CD4-positive, alpha-beta memory T cell (primary cell): Measurements from ENCODE around the gene ATXN3. TPM values are rescaled to one million over a fixed set of nuclear protein-coding genes. Genes with fewer than 3 reads are reported as not detected.
"Not testable (repeated sequence)": the region's sequence is repeated elsewhere in the genome, so short reads cannot be mapped to it uniquely, and the experiment has no call there.

Experiments
- CTCF ChIA-PET: fragments of 350-600 bp; sonication (Branson Sonifier 250); formaldehyde crosslinking; loops from one replicate; lab custom pipeline; 2021; ENCODE audit warnings: inconsistent platforms; ENCODE audit not compliant: partially characterized antibody; lab: Charles Lee
- POLR2A ChIA-PET: fragments of 350-600 bp; sonication (Branson Sonifier 250); formaldehyde crosslinking; loops from one replicate; lab custom pipeline; 2021; ENCODE audit not compliant: partially characterized antibody; lab: Charles Lee
- DNase-seq, 5 donors: peaks; one replicate each; pipeline versions ENCODE4 v3.0.0 to v3.0.0-alpha.2; 2020 to 2022; ENCODE audit warnings: mixed read lengths in 1 of 5
- H3K27ac ChIP-seq: one replicate; pipeline ENCODE4 v1.7.0; 2013; ENCODE audit warnings: low read depth, low read length
- H3K27me3 ChIP-seq: 2 replicates; pipeline ENCODE4 v1.7.0; 2013; ENCODE audit warnings: mild to moderate bottlenecking, low read length, moderate library complexity; ENCODE audit not compliant: insufficient read depth
- H3K36me3 ChIP-seq: 2 replicates; pipeline ENCODE4 v1.7.0; 2013; ENCODE audit warnings: mild to moderate bottlenecking, low read length, moderate library complexity; ENCODE audit not compliant: insufficient read depth
- H3K4me1 ChIP-seq: 2 replicates; pipeline ENCODE4 v1.7.0; 2013; ENCODE audit warnings: mild to moderate bottlenecking, low read length, moderate library complexity; ENCODE audit not compliant: insufficient read depth
- H3K4me3 ChIP-seq, 2 donors: one replicate each; pipeline ENCODE4 v1.7.0; 2013; ENCODE audit warnings: low read length in 2 of 2, mild to moderate bottlenecking in 1 of 2
- H3K9me3 ChIP-seq, 2 donors: one replicate each; pipeline ENCODE4 v1.7.0; 2013; ENCODE audit warnings: low read length in 2 of 2, control low read depth in 1 of 2; ENCODE audit not compliant: control insufficient read depth in 1 of 2
- H3K27ac Mint-ChIP-seq, 7 donors: one replicate each; pipeline ENCODE4 v1.8.0; 2020 to 2021; ENCODE audit warnings: mixed read lengths in 7 of 7, mild to moderate bottlenecking in 6 of 7, inconsistent platforms in 3 of 7, moderate library complexity in 3 of 7
- H3K27me3 Mint-ChIP-seq, 2 donors: one replicate each; pipeline ENCODE4 v1.8.0; 2020 to 2021; ENCODE audit warnings: mixed read lengths in 2 of 2
- H3K36me3 Mint-ChIP-seq, 2 donors: one replicate each; pipeline ENCODE4 v1.8.0; 2020 to 2021; ENCODE audit warnings: mixed read lengths in 2 of 2, inconsistent platforms in 1 of 2, mild to moderate bottlenecking in 1 of 2
- H3K4me1 Mint-ChIP-seq, 4 donors: one replicate each; pipeline ENCODE4 v1.8.0; 2020 to 2021; ENCODE audit warnings: mixed read lengths in 4 of 4, mild to moderate bottlenecking in 1 of 4
- H3K4me3 Mint-ChIP-seq, 8 donors: one replicate each; pipeline ENCODE4 v1.8.0; 2020 to 2021; ENCODE audit warnings: mixed read lengths in 8 of 8, mild to moderate bottlenecking in 7 of 8, moderate library complexity in 6 of 8, inconsistent platforms in 3 of 8
- H3K9me3 Mint-ChIP-seq, 8 donors: one replicate each; pipeline ENCODE4 v1.8.0; 2020 to 2021; ENCODE audit warnings: mixed read lengths in 8 of 8, mild to moderate bottlenecking in 5 of 8, inconsistent platforms in 3 of 8, moderate library complexity in 1 of 8
- intact Hi-C: fragments of 100-400 bp; cut with micrococcal nuclease; formaldehyde crosslinking; loops from one replicate; pipeline ENCODE4 v1.15.1; 2023
- polyA plus RNA-seq, 2 donors: library from polyadenylated mRNA; unstranded; fragments of 300-500 nt; fragmentation: Illumina TruSeq; gene quantifications; one replicate each; pipeline ENCODE4 v1.2.3, GENCODE V29; 2021
- total RNA-seq, 2 experiments: library from RNA; stranded (reverse); gene quantifications; one replicate each; pipeline ENCODE4 v1.2.3, GENCODE V29; 2021

Gene ATXN3
- total and polyA plus RNA-seq, 4 experiments from 2014 or later = 12.1 to 52.4 (median 34.4) TPM

DNA sequence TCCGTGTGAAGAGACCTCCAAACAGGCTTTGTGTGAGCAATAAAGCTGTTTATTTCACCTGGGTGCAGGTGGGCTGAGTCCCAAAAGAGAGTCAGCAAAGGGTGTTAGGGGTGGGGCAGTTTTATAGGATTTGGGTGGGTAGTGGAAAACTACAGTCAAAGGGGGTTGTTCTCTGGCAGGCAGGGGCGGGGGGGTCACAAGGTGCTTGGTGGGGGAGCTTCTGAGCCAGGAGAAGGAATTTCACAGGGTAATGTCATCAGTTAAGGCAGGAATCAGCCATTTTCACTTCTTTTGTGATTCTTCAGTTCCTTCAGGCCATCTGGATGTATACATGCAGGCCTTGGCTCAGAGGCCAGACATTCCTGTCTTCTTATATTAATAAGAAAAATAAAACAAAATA is 64.6 kb downstream of the ATXN3 start:
- H3K4me1 Mint-ChIP-seq = peaks cover 23 to 47% (median 35%) of the 10 kb centered on the region in 4 donors
- intact Hi-C loops = loop anchor here (5.0 kb wide), 1 partner anchor 1214 kb away; no protein-coding TSS in a partner anchor
- peaks cover 36% of the 10 kb centered on the region for H3K4me1 ChIP-seq
- H3K27me3 Mint-ChIP-seq, H3K27ac ChIP-seq, H3K9me3 ChIP-seq, H3K9me3 Mint-ChIP-seq, H3K4me3 ChIP-seq, H3K36me3 ChIP-seq, H3K27me3 ChIP-seq, DNase-seq: not testable (repeated sequence)
- peak overlapping the region in 4 of 8 donors; percentile 44 to 59 (median 48) for H3K4me3 Mint-ChIP-seq
- POLR2A ChIA-PET = interaction anchor here (1.5 to 3.4 kb wide), 3 partner anchors 45 to 80 kb away, joined by 3 to 56 read pairs (median 54); partner anchors contain the start of genes ATXN3, CPSF2 and NDUFB1
- H3K27ac Mint-ChIP-seq = peak overlapping the region in 4 of 7 donors; percentile 68 to 98 (median 72)
- CTCF ChIA-PET = interaction anchor here (1.9 kb wide), 1 partner anchor 45 kb away, joined by 7 read pairs; no protein-coding TSS in a partner anchor
- peaks cover 5 to 18% of the 10 kb centered on the region in 2 donors for H3K36me3 Mint-ChIP-seq

DNA sequence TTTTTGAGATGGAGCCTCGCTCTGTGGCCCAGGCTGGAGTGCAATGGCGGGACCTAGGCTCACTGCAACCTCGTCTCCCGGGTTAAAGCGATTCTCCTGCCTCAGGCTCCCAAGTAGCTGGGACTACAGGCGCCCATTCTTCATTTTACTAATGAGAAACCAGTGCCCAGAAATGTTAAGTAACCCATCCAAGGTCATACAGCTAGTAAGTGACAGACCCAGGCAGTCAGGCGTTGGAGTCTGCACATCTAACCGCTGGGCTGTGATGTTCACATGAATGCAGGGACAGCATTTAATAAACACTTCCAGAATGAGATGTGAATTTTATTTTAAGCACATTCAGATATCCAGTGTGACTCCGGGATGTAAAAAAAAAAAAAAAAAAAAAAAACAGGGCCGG is 65.2 kb downstream of the ATXN3 start:
- Mint-ChIP-seq H3K9me3 (no peaks in the 10 kb centered on the region), H3K4me3 (peak overlapping the region in 3 of 8 donors; percentile 44 to 97 (median 51)), H3K4me1 (peaks cover 27 to 52% (median 39%) of the 10 kb centered on the region in 4 donors), H3K27ac (peak overlapping the region in 6 of 7 donors; percentile 68 to 99 (median 87)), H3K27me3 (no peaks in the 10 kb centered on the region), H3K36me3 (peaks cover 5 to 19% of the 10 kb centered on the region in 2 donors)
- Histone ChIP-seq H3K27me3 (no peaks in the 10 kb centered on the region), H3K27ac (peak overlapping the region; percentile 89), H3K9me3 (no peaks in the 10 kb centered on the region), H3K4me3 (peak overlapping the region; percentile 51 to 71), H3K4me1 (peaks cover 41% of the 10 kb centered on the region), H3K36me3 (no peaks in the 10 kb centered on the region)
- ChIA-PET CTCF (interaction anchor here (1.2 to 2.2 kb wide), 4 partner anchors 18 to 81 kb away, joined by 4 to 19 read pairs (median 7); partner anchors contain the start of genes ATXN3, CPSF2 and NDUFB1), POLR2A (interaction anchor here (1.2 to 3.4 kb wide), 6 partner anchors 14 to 81 kb away, joined by 3 to 56 read pairs (median 4); partner anchors contain the start of genes ATXN3, CPSF2 and NDUFB1)
- no peak for DNase-seq
- intact Hi-C loops = loop anchor here (5.0 kb wide), 1 partner anchor 1214 kb away; no protein-coding TSS in a partner anchor

DNA sequence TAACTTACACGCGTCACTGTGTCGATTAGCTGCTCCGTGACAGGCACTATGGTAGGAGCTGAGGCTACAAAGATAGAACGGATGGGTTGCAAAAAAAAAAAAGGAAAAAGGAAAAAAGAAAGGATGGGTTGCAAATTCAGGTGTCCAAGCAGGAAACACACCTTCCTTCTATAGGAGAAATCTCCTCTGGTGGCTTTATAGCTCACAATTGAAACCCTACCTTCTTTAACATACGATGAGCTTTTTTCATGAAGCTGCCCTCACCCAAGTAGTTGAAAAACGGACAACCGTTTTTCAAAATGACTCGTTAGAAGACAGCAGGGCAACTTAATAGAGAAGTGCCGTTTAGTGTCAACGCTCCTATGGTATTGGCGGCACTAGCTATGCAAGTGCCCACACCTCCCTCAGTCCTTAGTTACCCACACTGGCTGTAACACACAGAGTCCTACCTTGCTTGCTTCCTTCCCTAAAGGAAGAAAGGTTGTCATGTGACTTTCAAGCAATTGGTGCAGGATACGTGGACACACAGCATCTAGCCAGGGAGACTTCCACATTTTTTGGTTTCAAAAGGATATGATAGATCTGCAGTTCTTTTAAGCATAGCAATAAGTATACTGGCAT is 65.8 kb downstream of the ATXN3 start:
- no peak for DNase-seq
- Histone ChIP-seq H3K27me3 (no peaks in the 10 kb centered on the region), H3K4me3 (peak overlapping the region; percentile 51 to 71), H3K4me1 (peaks cover 43% of the 10 kb centered on the region), H3K36me3 (no peaks in the 10 kb centered on the region), H3K9me3 (no peaks in the 10 kb centered on the region), H3K27ac (peak overlapping the region; percentile 89)
- intact Hi-C loops = loop anchor here (1.0 to 5.0 kb wide), 3 partner anchors 66 to 1213 kb away; partner anchors contain the start of genes ATXN3 and PPP4R3A
- H3K27me3 Mint-ChIP-seq = no peaks in the 10 kb centered on the region
- H3K27ac Mint-ChIP-seq = peak overlapping the region; percentile 97 to 99 (median 99)
- CTCF ChIA-PET = interaction anchor here (0.5 to 2.2 kb wide), 8 partner anchors 11 to 643 kb away, joined by 3 to 19 read pairs (median 6); partner anchors contain the start of genes ATXN3, CPSF2 and NDUFB1
- peaks cover 5 to 22% of the 10 kb centered on the region in 2 donors for H3K36me3 Mint-ChIP-seq
- no peaks in the 10 kb centered on the region for H3K9me3 Mint-ChIP-seq
- POLR2A ChIA-PET = interaction anchor here (0.6 to 3.4 kb wide), 25 partner anchors 10 to 1657 kb away, joined by 3 to 56 read pairs (median 4); partner anchors contain the start of genes ATXN3, CPSF2, GOLGA5 and LYSET
- H3K4me3 Mint-ChIP-seq = peak overlapping the region; percentile 93 to 100 (median 96)
- H3K4me1 Mint-ChIP-seq = peaks cover 31 to 59% (median 43%) of the 10 kb centered on the region in 4 donors

DNA sequence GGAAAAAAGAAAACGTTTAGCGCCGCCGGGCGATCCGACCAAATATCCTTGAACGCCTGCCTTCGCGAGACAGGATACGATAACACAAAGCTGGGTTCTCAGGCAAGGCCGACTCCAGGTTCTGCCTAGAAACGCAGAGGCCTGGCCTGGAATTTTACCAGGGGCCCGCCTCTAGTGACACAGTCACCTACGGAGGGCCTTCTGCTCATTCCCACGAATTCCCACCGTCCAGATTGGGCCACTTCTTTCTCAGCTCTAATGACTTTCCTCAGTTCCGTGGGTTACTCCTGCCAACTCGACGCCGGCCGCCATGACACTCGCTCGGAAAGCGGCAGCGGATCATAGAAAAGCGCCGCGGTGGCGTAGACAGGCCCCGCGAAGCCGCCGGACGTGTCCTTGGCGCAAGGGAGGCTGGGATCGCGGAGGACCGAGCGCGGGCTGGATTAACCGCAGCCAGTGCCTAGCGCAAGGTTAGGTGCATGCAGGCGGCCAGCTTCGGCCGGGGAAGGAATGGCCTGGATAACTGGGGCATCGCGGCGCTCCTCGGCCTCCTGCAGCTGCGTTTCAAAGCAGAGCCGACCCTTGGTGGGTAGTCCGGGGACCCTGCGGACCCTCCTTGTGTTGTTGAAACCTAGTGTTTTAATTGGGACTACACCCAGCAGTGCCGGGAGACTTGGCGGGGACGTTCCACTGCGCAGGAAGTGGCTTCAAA is 66.5 kb downstream of the ATXN3 start, which contains the start of gene TRIP11:
TRIP11 (minus strand) TSS at position 341 of the 712 bp plus-strand sequence. CDS start 374 bp downstream, outside the sequence.
- intact Hi-C loops = loop anchor here (1.0 to 5.0 kb wide), 3 partner anchors 66 to 1213 kb away; partner anchors contain the start of genes ATXN3 and PPP4R3A
- CTCF ChIA-PET = interaction anchor here (0.8 to 2.2 kb wide), 7 partner anchors 16 to 83 kb away, joined by 3 to 19 read pairs (median 5); partner anchors contain the start of genes ATXN3, CPSF2 and NDUFB1
- H3K4me3 ChIP-seq = peak within 1 kb of the TSS; percentile 51 to 71

DNA sequence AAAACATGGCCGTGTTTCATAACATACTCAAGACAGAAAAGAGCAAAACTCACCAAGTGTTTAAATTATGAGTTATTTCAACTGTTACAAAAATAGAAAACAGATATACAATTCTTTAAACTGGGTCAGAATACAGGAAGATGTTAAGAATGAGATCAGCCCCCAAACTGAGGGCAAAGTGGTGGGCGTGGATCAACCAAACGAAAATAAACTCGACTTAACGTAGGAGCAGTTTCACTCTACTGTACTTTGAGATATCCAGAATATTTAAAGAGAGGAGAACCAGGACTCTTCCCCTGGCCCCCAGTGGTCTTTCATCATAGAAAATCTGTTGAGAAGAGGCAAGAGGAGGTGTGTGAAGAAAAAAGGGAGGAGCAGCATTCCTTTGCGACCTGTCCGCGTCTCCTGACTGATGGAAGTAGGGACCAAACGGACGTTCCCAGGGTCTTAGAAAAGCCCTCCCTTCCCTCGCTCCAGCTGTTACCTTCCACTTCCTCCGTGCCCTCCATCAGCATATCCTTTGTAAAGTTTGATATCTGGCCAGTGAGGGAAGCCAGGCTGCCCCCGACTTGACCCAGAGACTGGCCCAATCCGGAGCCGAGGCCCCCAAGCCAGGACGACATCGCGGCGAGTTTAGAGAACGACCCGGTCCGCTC is 67.2 kb downstream of the ATXN3 start:
- peaks cover 31 to 59% (median 43%) of the 10 kb centered on the region in 4 donors for H3K4me1 Mint-ChIP-seq
- peak overlapping the region; percentile 97 to 99 (median 99) for H3K27ac Mint-ChIP-seq
- peak in 4 of 5 donors; percentile 13 to 44 (median 23) for DNase-seq
- H3K27ac ChIP-seq = peak overlapping the region; percentile 89
- CTCF ChIA-PET = interaction anchor here (0.8 to 2.2 kb wide), 3 partner anchors 40 to 69 kb away, joined by 3 to 19 read pairs (median 5); partner anchors contain the start of gene ATXN3
- no peaks in the 10 kb centered on the region for H3K9me3 ChIP-seq
- intact Hi-C loops = no loop called here
- no peaks in the 10 kb centered on the region for H3K9me3 Mint-ChIP-seq
- H3K4me3 Mint-ChIP-seq = peak overlapping the region; percentile 93 to 100 (median 96)
- no peaks in the 10 kb centered on the region for H3K27me3 ChIP-seq
- H3K36me3 Mint-ChIP-seq = peaks cover 5 to 22% of the 10 kb centered on the region in 2 donors
- no peaks in the 10 kb centered on the region for H3K36me3 ChIP-seq
- peak overlapping the region; percentile 51 to 71 for H3K4me3 ChIP-seq
- peaks cover 43% of the 10 kb centered on the region for H3K4me1 ChIP-seq
- no peaks in the 10 kb centered on the region for H3K27me3 Mint-ChIP-seq
- POLR2A ChIA-PET = interaction anchor here (0.5 to 3.4 kb wide), 18 partner anchors 11 to 1655 kb away, joined by 3 to 56 read pairs (median 5); partner anchors contain the start of genes ATXN3, CPSF2, NDUFB1 and PPP4R3A

More for the DNA sequence above, 66.5 kb downstream of the ATXN3 start, which contains the start of gene TRIP11:
- Histone ChIP-seq H3K36me3 (no peaks in the 10 kb centered on the region), H3K27me3 (no peaks in the 10 kb centered on the region), H3K4me1 (peaks cover 43% of the 10 kb centered on the region), H3K27ac (peak within 1 kb of the TSS; percentile 89), H3K9me3 (no peaks in the 10 kb centered on the region)
- Mint-ChIP-seq H3K9me3 (no peaks in the 10 kb centered on the region), H3K27ac (peak within 1 kb of the TSS; percentile 97 to 99 (median 99)), H3K4me1 (peaks cover 31 to 59% (median 43%) of the 10 kb centered on the region in 4 donors), H3K36me3 (peaks cover 5 to 22% of the 10 kb centered on the region in 2 donors), H3K4me3 (peak within 1 kb of the TSS; percentile 93 to 100 (median 96)), H3K27me3 (no peaks in the 10 kb centered on the region)
- DNase-seq = peak; percentile 94 to 97 (median 95)
- POLR2A ChIA-PET = interaction anchor here (0.5 to 3.4 kb wide), 28 partner anchors 10 to 1656 kb away, joined by 3 to 56 read pairs (median 4); partner anchors contain the start of genes ATXN3, CPSF2, GOLGA5 and LYSET

DNA sequence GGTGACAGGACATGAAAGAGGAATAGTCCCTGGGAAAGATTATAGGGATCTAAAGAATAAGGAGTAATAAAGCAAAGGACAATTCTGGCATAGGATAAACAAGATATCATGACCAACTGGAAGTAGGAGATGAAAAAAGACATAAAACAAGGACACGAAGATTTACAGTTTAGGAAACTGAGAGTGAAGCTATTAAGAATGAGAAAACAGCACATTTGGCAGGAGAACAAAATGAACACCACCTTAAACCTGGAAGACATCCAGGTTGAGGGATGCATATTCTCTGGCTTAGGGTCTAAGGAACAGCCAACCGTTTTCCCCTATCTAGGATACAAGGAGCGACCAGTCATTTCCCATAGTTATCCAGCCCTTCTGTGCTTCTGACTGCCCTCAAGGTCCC is 68.4 kb downstream of the ATXN3 start:
- no peaks in the 10 kb centered on the region for H3K27me3 ChIP-seq
- H3K27ac ChIP-seq = no peak overlapping the region
- Mint-ChIP-seq H3K9me3 (no peaks in the 10 kb centered on the region), H3K4me3 (peak overlapping the region; percentile 32 to 100 (median 96)), H3K27ac (peak overlapping the region; percentile 68 to 99 (median 85)), H3K4me1 (peaks cover 38 to 68% (median 50%) of the 10 kb centered on the region in 4 donors), H3K27me3 (no peaks in the 10 kb centered on the region), H3K36me3 (peaks cover 5 to 27% of the 10 kb centered on the region in 2 donors)
- no peak overlapping the region for H3K4me3 ChIP-seq
- no peak for DNase-seq
- peaks cover 43% of the 10 kb centered on the region for H3K4me1 ChIP-seq
- POLR2A ChIA-PET = no interaction called here
- CTCF ChIA-PET = interaction anchor here (0.8 kb wide), 1 partner anchor 70 kb away, joined by 3 read pairs; no protein-coding TSS in a partner anchor
- H3K9me3 ChIP-seq = no peaks in the 10 kb centered on the region
- intact Hi-C loops = no loop called here
- no peaks in the 10 kb centered on the region for H3K36me3 ChIP-seq
